Activated CD8-positive, alpha-beta T cell treated with anti-CD3 and anti-CD28 coated beads for 36 hours (primary cell): ENCODE measurements around the gene BRINP1. TPM values are rescaled to one million over a fixed set of nuclear protein-coding genes. Genes with fewer than 3 reads are reported as not detected.

Experiments used
- ATAC-seq: fragments of 200-7000 bp; cut with Tn5 transposase; one replicate; pipeline ENCODE4 v1.10.0; 2021; ENCODE audit warnings: mild to moderate bottlenecking, moderate library complexity
- CTCF ChIA-PET: fragments of 350-600 bp; sonication (Branson Sonifier 250); formaldehyde crosslinking; loops from one replicate; lab custom pipeline; 2021; ENCODE audit warnings: antibody characterized with exemption; lab: Charles Lee
- POLR2A ChIA-PET: fragments of 350-600 bp; sonication (Branson Sonifier 250); formaldehyde crosslinking; loops from one replicate; lab custom pipeline; 2021; ENCODE audit warnings: antibody characterized with exemption; lab: Charles Lee
- DNase-seq: peaks from one replicate; pipeline ENCODE4 v3.0.0-alpha.2; 2020
- H3K27ac Mint-ChIP-seq: one replicate; pipeline ENCODE4 v1.8.0; 2021; ENCODE audit warnings: mild to moderate bottlenecking, mixed read lengths
- H3K27me3 Mint-ChIP-seq: one replicate; pipeline ENCODE4 v1.8.0; 2021; ENCODE audit warnings: mixed read lengths
- H3K36me3 Mint-ChIP-seq: one replicate; pipeline ENCODE4 v1.8.0; 2021; ENCODE audit warnings: low read depth, mixed read lengths
- H3K4me1 Mint-ChIP-seq: one replicate; pipeline ENCODE4 v1.8.0; 2021; ENCODE audit warnings: low read depth, mixed read lengths
- H3K4me3 Mint-ChIP-seq: one replicate; pipeline ENCODE4 v1.8.0; 2021; ENCODE audit warnings: mild to moderate bottlenecking, moderate library complexity, mixed read lengths
- H3K9me3 Mint-ChIP-seq: one replicate; pipeline ENCODE4 v1.8.0; 2021; ENCODE audit warnings: mixed read lengths
- CTCF ChIP-seq: fragments of 200-600 bp; IDR thresholded peaks from one replicate; pipeline ENCODE4 v1.8.0; 2022; ENCODE audit warnings: antibody characterized with exemption, mild to moderate bottlenecking
- intact Hi-C: fragments of 100-400 bp; cut with micrococcal nuclease; formaldehyde crosslinking; loops from one replicate; pipeline ENCODE4 v1.10.0; 2022
- total RNA-seq, 2 experiments: library from RNA; stranded (reverse); gene quantifications; one replicate each; pipeline ENCODE4 v1.2.3, GENCODE V29; 2021

The BRINP1 gene
- total RNA-seq, 2 experiments from 2014 or later: not detected

GRCh38 chr9:119273325-119273904 is 95.8 kb downstream of the BRINP1 start:
- no peaks in the 10 kb centered on the region for H3K27me3 Mint-ChIP-seq
- CTCF ChIA-PET: no interaction called here

GRCh38 chr9:119272500-119273211 is 96.6 kb downstream of the BRINP1 start:
- CTCF ChIA-PET: no interaction called here
- Mint-ChIP-seq H3K4me3 (no peak overlapping the region), H3K9me3 (no peaks in the 10 kb centered on the region), H3K27ac (no peak overlapping the region), H3K36me3 (no peaks in the 10 kb centered on the region), H3K4me1 (no peaks in the 10 kb centered on the region), H3K27me3 (no peaks in the 10 kb centered on the region)
- ATAC-seq: no peak
- DNase-seq: no peak
- POLR2A ChIA-PET: no interaction called here
- intact Hi-C loops: no loop called here
- no peak for TF ChIP-seq CTCF

More at GRCh38 chr9:119273325-119273904, 95.8 kb downstream of the BRINP1 start:
- POLR2A ChIA-PET: no interaction called here
- no peaks in the 10 kb centered on the region for H3K36me3 Mint-ChIP-seq
- no peak for TF ChIP-seq CTCF
- no peaks in the 10 kb centered on the region for H3K9me3 Mint-ChIP-seq
- no peak for ATAC-seq
- no peak overlapping the region for H3K27ac Mint-ChIP-seq
- H3K4me1 Mint-ChIP-seq: no peaks in the 10 kb centered on the region
- H3K4me3 Mint-ChIP-seq: no peak overlapping the region
- no peak for DNase-seq
- intact Hi-C loops: no loop called here

DNA sequence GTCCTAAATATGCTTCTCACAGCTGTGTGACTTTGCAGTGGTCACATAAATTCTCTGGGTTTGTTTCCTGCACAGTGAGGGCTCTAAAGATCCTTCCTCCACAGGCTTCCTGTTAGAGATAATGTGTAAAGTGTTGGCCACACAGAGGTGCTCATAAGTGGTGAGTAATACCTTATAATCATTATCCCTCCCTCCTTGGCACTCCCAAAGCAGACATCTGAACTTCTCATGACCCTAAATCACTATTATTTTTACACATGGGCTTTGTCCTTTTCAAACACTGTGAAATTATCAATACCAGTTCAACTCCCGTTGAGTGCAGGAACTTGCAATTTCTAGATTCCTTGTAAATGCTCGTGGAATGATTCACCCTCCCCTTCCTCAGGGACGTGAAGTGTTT is 100.2 kb downstream of the BRINP1 start:
- ATAC-seq (no peak), DNase-seq (no peak)
- intact Hi-C loops: no loop called here
- H3K9me3 Mint-ChIP-seq: peaks cover 4% of the 10 kb centered on the region
- TF ChIP-seq CTCF: no peak
- no peaks in the 10 kb centered on the region for H3K36me3 Mint-ChIP-seq
- H3K4me3 Mint-ChIP-seq: no peak overlapping the region
- no peaks in the 10 kb centered on the region for H3K27me3 Mint-ChIP-seq
- no peak overlapping the region for H3K27ac Mint-ChIP-seq
- POLR2A ChIA-PET: no interaction called here
- no peaks in the 10 kb centered on the region for H3K4me1 Mint-ChIP-seq
- CTCF ChIA-PET: no interaction called here

DNA sequence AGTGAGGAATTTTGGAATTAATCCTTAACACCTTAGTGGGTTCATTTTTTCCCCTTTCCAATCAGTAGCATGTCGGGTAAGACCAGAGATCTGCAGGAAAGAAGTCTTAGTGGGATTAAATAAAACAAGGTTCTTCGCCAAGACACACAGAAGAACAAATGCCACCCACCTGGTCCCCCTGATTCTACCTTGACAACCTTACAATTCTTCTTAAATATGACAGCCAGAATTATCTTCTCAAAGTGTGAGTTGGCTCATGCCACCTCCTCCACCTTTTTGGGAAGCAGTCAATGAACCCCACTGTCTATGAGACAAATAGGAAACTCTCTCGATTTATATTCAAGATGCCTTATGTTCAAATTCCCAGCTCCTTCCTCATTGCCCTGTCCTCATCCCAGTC is 105.1 kb downstream of the BRINP1 start:
- ChIA-PET POLR2A (no interaction called here), CTCF (no interaction called here)
- no peaks in the 10 kb centered on the region for H3K4me1 Mint-ChIP-seq

More for the DNA sequence above, 105.1 kb downstream of the BRINP1 start:
- intact Hi-C loops: no loop called here
- H3K36me3 Mint-ChIP-seq: no peaks in the 10 kb centered on the region
- no peak overlapping the region for H3K27ac Mint-ChIP-seq
- peaks cover 4% of the 10 kb centered on the region for H3K9me3 Mint-ChIP-seq
- no peak for DNase-seq
- ATAC-seq: no peak
- no peaks in the 10 kb centered on the region for H3K27me3 Mint-ChIP-seq
- TF ChIP-seq CTCF: no peak
- no peak overlapping the region for H3K4me3 Mint-ChIP-seq
